ENCODE data around the gene NF2.

Gene NF2

DNA sequence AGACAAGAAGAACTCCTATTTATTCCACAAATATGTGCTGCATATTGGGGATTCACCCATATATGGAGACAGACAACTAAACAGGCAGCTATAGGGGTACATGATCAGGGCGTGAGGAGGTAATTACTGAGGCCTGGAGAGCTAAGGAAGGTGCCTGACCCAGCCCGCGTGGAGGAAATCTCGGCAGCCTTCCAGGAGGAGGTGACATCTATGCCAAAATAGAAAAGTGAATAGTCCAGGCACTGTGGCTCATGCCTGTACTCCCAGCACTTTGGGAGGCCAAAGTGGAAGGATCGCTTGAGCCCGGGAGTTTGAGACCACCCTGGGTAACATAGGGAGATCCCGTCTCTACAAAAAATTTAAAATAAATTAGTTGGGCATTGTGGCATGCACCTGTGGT lies 36.1 kb upstream of the NF2 start:
- TF ChIP-seq, protein P1, sequence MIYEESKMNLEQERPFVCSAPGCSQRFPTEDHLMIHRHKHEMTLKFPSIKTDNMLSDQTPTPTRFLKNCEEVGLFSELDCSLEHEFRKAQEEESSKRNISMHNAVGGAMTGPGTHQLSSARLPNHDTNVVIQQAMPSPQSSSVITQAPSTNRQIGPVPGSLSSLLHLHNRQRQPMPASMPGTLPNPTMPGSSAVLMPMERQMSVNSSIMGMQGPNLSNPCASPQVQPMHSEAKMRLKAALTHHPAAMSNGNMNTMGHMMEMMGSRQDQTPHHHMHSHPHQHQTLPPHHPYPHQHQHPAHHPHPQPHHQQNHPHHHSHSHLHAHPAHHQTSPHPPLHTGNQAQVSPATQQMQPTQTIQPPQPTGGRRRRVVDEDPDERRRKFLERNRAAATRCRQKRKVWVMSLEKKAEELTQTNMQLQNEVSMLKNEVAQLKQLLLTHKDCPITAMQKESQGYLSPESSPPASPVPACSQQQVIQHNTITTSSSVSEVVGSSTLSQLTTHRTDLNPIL (CRISPR knock-in tag; IDR thresholded peaks at IDR 0.05; ENCODE audit: low read depth), result no peak
- TF ChIP-seq ESRRG (CRISPR knock-in tag; IDR thresholded peaks at IDR 0.05) (no peak), ZNF70 (CRISPR knock-in tag; IDR thresholded peaks at IDR 0.05) (no peak), ZNF565 (CRISPR knock-in tag; conservative IDR thresholded peaks at IDR 0.05; ENCODE audit: low read depth) (no peak), TOX (CRISPR knock-in tag; IDR thresholded peaks at IDR 0.05; ENCODE audit: borderline replicate concordance) (no peak), RARB (CRISPR knock-in tag; IDR thresholded peaks at IDR 0.05) (no peak), ZC3H10 (CRISPR knock-in tag; IDR thresholded peaks at IDR 0.05) (no peak), ARNTL (CRISPR knock-in tag; IDR thresholded peaks at IDR 0.05; ENCODE audit: borderline replicate concordance, low read depth) (no peak), ZFP3 (CRISPR knock-in tag; IDR thresholded peaks at IDR 0.05) (no peak), CSDC2 (CRISPR knock-in tag; IDR thresholded peaks at IDR 0.05) (no peak), ISL1 (CRISPR knock-in tag; IDR thresholded peaks at IDR 0.05) (no peak), OSR1 (CRISPR knock-in tag; IDR thresholded peaks at IDR 0.05) (no peak), PPARA (CRISPR knock-in tag; IDR thresholded peaks at IDR 0.05; ENCODE audit: borderline replicate concordance) (no peak), GLIS3 (CRISPR knock-in tag; IDR thresholded peaks at IDR 0.05) (no peak)
- TF ChIP-seq, protein P2, sequence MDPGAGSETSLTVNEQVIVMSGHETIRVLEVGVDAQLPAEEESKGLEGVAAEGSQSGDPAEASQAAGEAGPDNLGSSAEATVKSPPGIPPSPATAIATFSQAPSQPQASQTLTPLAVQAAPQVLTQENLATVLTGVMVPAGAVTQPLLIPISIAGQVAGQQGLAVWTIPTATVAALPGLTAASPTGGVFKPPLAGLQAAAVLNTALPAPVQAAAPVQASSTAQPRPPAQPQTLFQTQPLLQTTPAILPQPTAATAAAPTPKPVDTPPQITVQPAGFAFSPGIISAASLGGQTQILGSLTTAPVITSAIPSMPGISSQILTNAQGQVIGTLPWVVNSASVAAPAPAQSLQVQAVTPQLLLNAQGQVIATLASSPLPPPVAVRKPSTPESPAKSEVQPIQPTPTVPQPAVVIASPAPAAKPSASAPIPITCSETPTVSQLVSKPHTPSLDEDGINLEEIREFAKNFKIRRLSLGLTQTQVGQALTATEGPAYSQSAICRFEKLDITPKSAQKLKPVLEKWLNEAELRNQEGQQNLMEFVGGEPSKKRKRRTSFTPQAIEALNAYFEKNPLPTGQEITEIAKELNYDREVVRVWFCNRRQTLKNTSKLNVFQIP (CRISPR knock-in tag; IDR thresholded peaks at IDR 0.05; ENCODE audit: borderline replicate concordance, low read depth), result no peak
- TF ChIP-seq, protein P3, sequence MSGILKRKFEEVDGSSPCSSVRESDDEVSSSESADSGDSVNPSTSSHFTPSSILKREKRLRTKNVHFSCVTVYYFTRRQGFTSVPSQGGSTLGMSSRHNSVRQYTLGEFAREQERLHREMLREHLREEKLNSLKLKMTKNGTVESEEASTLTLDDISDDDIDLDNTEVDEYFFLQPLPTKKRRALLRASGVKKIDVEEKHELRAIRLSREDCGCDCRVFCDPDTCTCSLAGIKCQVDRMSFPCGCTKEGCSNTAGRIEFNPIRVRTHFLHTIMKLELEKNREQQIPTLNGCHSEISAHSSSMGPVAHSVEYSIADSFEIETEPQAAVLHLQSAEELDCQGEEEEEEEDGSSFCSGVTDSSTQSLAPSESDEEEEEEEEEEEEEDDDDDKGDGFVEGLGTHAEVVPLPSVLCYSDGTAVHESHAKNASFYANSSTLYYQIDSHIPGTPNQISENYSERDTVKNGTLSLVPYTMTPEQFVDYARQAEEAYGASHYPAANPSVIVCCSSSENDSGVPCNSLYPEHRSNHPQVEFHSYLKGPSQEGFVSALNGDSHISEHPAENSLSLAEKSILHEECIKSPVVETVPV (CRISPR knock-in tag; IDR thresholded peaks at IDR 0.05), result no peak
- ATAC-seq, result no peak

DNA sequence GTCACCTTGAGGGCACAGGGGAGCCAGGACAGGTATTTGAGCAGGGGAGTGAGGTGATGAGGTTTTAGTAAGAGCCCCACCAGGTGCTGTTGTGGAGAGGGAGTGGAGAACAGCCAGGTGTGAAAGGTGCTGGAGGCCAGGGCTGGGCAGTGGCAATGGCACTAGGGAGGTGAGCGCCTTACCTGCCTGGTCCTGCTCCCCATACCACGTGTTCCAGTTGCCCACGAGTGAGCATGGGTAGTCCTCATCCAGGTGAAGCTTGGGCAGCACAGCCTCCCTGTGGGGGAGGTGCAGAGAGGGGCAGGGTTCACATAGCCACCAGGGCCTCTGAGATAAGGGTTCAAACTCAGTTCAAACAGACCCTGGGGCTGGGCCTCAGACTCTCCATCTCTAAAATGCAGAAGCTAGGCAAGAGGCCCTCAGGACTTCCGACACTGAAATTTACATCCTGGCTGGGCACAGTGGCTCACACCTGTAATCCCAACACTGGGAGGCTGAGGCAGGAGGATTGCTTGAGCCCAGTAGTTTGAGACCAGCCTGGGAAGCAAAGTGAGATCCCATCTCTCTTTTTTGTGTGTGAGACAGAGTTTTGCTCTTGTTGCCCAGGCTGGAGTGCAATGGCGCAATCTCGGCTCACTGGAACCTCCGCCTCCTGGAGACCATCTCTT lies 34.3 kb upstream of the NF2 start:
- ATAC-seq, result no peak
- no peak for TF ChIP-seq ZNF70 (CRISPR knock-in tag; IDR thresholded peaks at IDR 0.05)
- no peak for TF ChIP-seq CSDC2 (CRISPR knock-in tag; IDR thresholded peaks at IDR 0.05)
- TF ChIP-seq GLIS3 (CRISPR knock-in tag; IDR thresholded peaks at IDR 0.05), result no peak
- TF ChIP-seq, protein P3 (CRISPR knock-in tag; IDR thresholded peaks at IDR 0.05), result no peak

DNA sequence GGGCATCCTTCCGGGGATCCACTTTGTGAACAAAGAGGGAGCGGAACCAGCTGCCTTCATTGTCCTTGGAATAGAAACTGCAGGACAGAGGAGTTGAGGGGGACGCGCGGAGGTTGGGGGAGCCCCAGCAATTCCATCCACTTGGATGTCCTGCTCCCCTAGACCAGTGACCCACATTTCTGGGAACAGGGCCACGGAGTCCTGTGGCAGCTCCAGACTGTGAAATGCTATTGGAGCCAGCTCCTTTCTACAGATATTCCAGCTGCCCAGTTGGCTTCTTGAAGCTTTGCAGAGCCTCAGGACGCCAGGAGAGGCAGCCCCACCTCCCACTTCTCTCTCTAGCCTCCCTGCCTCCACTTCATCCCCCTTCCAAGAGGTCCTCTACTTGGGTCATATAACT lies 33.0 kb upstream of the NF2 start:
- TF ChIP-seq OSR1 (CRISPR knock-in tag; IDR thresholded peaks at IDR 0.05) (no peak), GLIS3 (CRISPR knock-in tag; IDR thresholded peaks at IDR 0.05) (no peak), ZNF8 (CRISPR knock-in tag; IDR thresholded peaks at IDR 0.05) (no peak), ZFP30 (CRISPR knock-in tag; IDR thresholded peaks at IDR 0.05) (no peak), CSDC2 (CRISPR knock-in tag; IDR thresholded peaks at IDR 0.05) (no peak), ZFP3 (CRISPR knock-in tag; IDR thresholded peaks at IDR 0.05) (no peak), ZNF70 (CRISPR knock-in tag; IDR thresholded peaks at IDR 0.05) (no peak), SNAI2 (CRISPR knock-in tag; IDR thresholded peaks at IDR 0.05) (no peak), ESRRG (CRISPR knock-in tag; IDR thresholded peaks at IDR 0.05) (no peak)
- TF ChIP-seq, protein P3 (CRISPR knock-in tag; IDR thresholded peaks at IDR 0.05), result no peak
- TF ChIP-seq, protein P2 (CRISPR knock-in tag; IDR thresholded peaks at IDR 0.05; ENCODE audit: borderline replicate concordance, low read depth), result no peak
- TF ChIP-seq, protein P4, sequence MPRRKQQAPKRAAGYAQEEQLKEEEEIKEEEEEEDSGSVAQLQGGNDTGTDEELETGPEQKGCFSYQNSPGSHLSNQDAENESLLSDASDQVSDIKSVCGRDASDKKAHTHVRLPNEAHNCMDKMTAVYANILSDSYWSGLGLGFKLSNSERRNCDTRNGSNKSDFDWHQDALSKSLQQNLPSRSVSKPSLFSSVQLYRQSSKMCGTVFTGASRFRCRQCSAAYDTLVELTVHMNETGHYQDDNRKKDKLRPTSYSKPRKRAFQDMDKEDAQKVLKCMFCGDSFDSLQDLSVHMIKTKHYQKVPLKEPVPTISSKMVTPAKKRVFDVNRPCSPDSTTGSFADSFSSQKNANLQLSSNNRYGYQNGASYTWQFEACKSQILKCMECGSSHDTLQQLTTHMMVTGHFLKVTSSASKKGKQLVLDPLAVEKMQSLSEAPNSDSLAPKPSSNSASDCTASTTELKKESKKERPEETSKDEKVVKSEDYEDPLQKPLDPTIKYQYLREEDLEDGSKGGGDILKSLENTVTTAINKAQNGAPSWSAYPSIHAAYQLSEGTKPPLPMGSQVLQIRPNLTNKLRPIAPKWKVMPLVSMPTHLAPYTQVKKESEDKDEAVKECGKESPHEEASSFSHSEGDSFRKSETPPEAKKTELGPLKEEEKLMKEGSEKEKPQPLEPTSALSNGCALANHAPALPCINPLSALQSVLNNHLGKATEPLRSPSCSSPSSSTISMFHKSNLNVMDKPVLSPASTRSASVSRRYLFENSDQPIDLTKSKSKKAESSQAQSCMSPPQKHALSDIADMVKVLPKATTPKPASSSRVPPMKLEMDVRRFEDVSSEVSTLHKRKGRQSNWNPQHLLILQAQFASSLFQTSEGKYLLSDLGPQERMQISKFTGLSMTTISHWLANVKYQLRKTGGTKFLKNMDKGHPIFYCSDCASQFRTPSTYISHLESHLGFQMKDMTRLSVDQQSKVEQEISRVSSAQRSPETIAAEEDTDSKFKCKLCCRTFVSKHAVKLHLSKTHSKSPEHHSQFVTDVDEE (CRISPR knock-in tag; IDR thresholded peaks at IDR 0.05), result no peak
- TF ChIP-seq, protein P5, sequence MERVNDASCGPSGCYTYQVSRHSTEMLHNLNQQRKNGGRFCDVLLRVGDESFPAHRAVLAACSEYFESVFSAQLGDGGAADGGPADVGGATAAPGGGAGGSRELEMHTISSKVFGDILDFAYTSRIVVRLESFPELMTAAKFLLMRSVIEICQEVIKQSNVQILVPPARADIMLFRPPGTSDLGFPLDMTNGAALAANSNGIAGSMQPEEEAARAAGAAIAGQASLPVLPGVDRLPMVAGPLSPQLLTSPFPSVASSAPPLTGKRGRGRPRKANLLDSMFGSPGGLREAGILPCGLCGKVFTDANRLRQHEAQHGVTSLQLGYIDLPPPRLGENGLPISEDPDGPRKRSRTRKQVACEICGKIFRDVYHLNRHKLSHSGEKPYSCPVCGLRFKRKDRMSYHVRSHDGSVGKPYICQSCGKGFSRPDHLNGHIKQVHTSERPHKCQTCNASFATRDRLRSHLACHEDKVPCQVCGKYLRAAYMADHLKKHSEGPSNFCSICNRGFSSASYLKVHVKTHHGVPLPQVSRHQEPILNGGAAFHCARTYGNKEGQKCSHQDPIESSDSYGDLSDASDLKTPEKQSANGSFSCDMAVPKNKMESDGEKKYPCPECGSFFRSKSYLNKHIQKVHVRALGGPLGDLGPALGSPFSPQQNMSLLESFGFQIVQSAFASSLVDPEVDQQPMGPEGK (CRISPR knock-in tag; IDR thresholded peaks at IDR 0.05; ENCODE audit: borderline replicate concordance), result no peak
- no peak for ATAC-seq

All from SK-N-SH treated with all-trans-retinoic acid at 6 μM for 48 hours (cell line).